Choroid plexus epithelial cell (primary cell): Measurements from ENCODE around the gene KDELR3.

Source experiments
- DNase-seq: peaks from one replicate; pipeline ENCODE4 v3.0.0-alpha.2; 2010; ENCODE audit warnings: low read depth
- H3K4me3 ChIP-seq: 2 replicates; pipeline ENCODE4 v1.5.1; 2011; ENCODE audit warnings: low read depth, mild to moderate bottlenecking, control low read depth, low read length, moderate library complexity
- TF ChIP-seq, protein P1 (sequence below): conservative IDR thresholded peaks from 2 replicates; pipeline ENCODE4 v1.5.1; 2011; ENCODE audit warnings: low read depth, mild to moderate bottlenecking, control low read depth, inconsistent platforms, low read length, moderate library complexity

KDELR3 gene

DNA sequence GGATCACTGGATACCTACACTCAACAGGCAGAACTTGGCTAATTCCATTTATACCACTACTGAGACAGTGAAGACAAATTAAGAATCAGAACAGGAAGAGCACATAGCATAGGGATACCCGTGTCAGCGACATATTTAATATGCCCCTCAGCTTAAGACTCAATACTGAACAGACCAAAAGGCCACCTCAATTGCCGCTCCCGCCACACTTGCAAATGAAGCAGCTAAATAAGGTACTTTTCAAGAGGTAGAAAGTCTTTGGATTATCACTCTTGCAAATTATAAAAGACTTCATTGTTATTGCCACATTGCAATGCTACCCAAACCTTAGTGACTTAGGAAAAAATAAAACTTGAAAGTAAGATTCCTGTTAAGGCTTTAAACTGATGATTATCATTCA, 35.1 kb downstream of the KDELR3 start:
- TF ChIP-seq, protein P1, sequence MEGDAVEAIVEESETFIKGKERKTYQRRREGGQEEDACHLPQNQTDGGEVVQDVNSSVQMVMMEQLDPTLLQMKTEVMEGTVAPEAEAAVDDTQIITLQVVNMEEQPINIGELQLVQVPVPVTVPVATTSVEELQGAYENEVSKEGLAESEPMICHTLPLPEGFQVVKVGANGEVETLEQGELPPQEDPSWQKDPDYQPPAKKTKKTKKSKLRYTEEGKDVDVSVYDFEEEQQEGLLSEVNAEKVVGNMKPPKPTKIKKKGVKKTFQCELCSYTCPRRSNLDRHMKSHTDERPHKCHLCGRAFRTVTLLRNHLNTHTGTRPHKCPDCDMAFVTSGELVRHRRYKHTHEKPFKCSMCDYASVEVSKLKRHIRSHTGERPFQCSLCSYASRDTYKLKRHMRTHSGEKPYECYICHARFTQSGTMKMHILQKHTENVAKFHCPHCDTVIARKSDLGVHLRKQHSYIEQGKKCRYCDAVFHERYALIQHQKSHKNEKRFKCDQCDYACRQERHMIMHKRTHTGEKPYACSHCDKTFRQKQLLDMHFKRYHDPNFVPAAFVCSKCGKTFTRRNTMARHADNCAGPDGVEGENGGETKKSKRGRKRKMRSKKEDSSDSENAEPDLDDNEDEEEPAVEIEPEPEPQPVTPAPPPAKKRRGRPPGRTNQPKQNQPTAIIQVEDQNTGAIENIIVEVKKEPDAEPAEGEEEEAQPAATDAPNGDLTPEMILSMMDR, result no peak
- peak overlapping the region; percentile 96 for H3K4me3 ChIP-seq
- no peak for DNase-seq

GRCh38 chr22:38504731-38505540, 37.0 kb downstream of the KDELR3 start:
- TF ChIP-seq, protein P1, result no peak
- H3K4me3 ChIP-seq, result peak overlapping the region; percentile 96
- peak; percentile 61 for DNase-seq

- TF ChIP-seq, protein P1, result no peak
- H3K4me3 ChIP-seq, result peak overlapping the region; percentile 96
- DNase-seq, result peak; percentile 70
Observed at GRCh38 chr22:38505541-38506117, 37.7 kb downstream of the KDELR3 start.

- TF ChIP-seq, protein P1, result no peak
- peak; percentile 97 for DNase-seq
- peak within 1 kb of the TSS; percentile 96 for H3K4me3 ChIP-seq
Observed at GRCh38 chr22:38506118-38506962, 38.4 kb downstream of the KDELR3 start, which contains the start of gene DDX17. DDX17 (minus strand) TSS chr22:38506311.

GRCh38 chr22:38510416-38510970, 42.6 kb downstream of the KDELR3 start:
- H3K4me3 ChIP-seq, result no peak overlapping the region
- DNase-seq, result no peak
- TF ChIP-seq, protein P1, result no peak

- no peak for DNase-seq
- TF ChIP-seq, protein P1, result no peak
- no peak overlapping the region for H3K4me3 ChIP-seq
Observed at GRCh38 chr22:38513063-38513462, 45.2 kb downstream of the KDELR3 start.
